HG03342 (cell line): ENCODE results near the gene KCNK5.

Source experiments
- ATAC-seq: cut with Tn5 transposase; IDR thresholded peaks from one replicate; pipeline ENCODE4 v1.9.1; 2021; ENCODE audit warnings: mild to moderate bottlenecking, moderate library complexity; ENCODE audit not compliant: unreplicated experiment

Gene KCNK5

DNA sequence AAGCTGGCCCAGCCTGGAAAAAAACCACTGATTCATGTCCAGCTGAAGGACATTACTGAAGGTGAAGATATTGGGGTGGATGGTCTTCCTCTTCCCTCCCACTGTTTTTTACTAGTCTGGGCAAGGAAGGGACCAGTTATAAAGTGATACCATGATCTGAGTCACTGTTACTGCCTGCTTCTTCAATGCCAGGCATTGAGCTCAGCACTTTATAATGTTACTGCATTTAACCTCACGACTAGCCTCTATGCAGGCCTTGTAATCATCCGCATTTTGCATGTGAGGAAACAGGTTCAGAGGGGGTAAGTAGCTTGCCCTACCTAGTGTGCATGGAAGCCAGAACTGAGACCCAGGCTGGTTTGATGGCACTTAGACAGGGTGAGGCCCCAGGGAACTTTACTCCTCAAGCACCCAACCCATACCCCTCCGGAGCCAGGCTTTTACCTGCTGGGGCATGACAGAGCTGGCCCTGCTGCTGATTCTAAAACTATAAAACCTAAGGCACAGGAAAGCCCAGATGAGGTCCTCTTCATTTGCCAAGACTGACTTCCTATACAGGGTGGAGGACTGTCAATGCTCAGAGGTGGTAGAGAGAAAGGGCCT lies 11.0 kb upstream of the KCNK5 start:
- ATAC-seq = no peak

- no peak for ATAC-seq
These were observed 10.4 kb upstream of the KCNK5 start for GRCh38 chr6:39239527-39240154.

DNA sequence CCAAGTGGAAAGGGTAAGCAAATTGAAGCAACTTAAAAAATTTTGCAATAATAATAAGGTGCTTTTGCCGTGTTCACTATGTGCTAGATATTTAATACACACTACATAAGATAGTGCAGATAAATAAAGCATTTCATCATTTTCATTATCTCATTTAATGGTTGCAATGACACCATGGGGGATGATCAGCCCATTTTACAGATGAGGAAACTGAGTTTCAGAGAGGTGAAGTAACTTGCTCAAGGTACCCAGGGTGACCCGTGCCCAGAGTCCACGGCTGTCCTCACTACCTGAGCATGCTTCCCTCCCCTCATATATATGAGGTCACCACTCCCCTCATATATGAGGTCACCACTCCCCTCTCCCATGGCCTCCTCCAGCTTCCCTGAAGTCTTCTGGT lies 7.5 kb upstream of the KCNK5 start:
- ATAC-seq = no peak

- no peak for ATAC-seq
These were observed 4.1 kb upstream of the KCNK5 start for GRCh38 chr6:39233333-39233732.

- no peak for ATAC-seq
These were observed 2.4 kb upstream of the KCNK5 start for GRCh38 chr6:39231521-39232243.

DNA sequence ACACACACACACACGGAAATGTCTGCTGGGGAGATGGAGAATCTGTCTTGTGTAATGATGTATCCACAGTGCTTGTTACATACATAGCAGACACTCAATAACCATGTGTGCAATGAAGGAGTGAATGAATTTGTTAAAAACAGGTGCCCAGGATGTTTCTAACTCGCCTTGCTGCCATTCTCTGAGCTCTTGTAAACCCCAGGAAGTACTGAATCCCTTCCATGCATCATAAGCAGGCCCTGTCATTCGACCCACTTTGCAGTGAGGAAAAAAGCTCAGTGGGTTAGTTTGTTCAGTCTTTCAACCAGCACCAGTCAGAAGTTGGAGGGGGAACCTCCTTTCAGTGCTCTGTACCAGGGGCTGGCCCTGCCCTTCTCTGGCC lies 1.4 kb upstream of the KCNK5 start:
- no peak for ATAC-seq

DNA sequence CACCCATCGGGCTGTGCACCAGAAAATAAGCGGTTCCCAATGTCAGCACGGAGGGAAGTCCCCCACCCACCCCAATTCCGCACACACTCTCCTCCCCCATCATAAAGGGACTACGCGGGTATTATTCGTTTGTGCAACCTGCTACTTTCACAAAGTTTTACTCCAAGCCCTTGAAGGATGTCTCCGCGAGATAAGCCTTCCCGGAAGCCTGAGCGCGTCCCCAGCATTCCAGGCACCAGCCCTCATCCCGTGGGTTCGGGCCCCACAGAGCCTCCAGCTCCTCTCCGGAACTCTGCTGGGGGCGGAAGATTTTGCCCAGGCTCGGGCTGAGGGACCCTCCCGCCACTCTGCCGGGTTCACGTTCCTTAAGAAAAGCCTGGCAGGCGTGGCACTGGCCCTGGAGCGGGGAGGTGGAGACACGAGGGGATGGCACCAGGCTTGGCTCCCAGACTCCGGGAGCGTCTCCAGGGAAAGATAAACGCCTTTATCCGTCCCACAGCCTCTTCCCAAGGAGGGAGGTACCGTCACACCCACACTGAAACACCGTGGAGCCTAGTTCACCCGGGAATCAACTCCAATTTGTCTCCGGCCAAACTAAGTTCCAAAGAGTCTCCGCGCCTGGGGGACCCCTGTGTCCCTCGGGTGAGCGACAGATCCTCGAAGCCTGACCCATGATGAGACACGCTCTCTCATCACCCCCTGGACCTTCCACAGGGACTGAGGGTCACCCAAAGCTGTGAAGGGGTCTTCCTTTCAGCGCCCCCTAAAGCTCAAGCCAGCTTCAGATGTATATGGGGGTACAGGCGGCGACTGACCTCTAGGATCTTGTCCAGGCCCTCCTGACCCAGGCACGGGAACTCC lies 934 bp downstream of the KCNK5 start:
- ATAC-seq = no peak

GRCh38 chr6:39227476-39227875 lies 1.8 kb downstream of the KCNK5 start:
- no peak for ATAC-seq

GRCh38 chr6:39226639-39227329 lies 2.5 kb downstream of the KCNK5 start:
- no peak for ATAC-seq

- ATAC-seq = no peak
These were observed 3.3 kb downstream of the KCNK5 start for GRCh38 chr6:39225946-39226437.

- no peak for ATAC-seq
These were observed 3.7 kb downstream of the KCNK5 start for GRCh38 chr6:39225543-39225942.

DNA sequence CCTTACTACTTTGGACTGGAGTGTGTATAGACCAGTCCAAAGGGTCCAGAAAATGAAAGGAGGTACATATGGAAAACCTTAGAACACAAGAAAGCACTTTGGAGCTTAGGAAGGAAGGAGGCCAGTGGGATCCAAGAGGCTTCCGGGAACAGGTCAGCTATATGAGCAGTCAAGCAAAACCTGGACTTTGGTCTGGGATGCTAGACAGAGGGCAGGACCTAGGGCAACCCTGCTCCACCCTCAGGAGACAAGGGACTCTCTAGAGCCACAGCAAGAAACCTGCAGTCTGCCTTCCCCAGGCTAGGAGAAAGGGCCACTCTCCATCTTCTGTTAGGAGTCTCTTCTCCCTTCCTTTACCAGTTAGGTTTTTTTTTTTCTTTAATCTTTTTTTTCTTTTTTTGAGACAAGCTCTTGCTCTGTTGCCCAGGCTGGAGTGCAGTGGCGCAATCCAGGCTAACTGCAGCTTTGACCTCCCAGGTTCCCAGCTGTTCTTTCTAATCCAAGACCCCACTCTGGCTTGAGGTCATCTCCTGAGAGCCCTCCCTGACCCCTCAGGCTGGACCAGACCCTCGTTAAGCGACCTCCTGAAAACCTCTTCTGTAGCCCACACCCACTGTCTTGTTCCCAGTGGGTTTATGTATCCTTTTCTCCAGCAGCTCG lies 4.6 kb downstream of the KCNK5 start:
- ATAC-seq = no peak

- no peak for ATAC-seq
These were observed 5.3 kb downstream of the KCNK5 start for GRCh38 chr6:39224011-39224410.

GRCh38 chr6:39223555-39223954 lies 5.7 kb downstream of the KCNK5 start:
- ATAC-seq = no peak

- ATAC-seq = no peak
These were observed 6.2 kb downstream of the KCNK5 start for GRCh38 chr6:39223061-39223460.

DNA sequence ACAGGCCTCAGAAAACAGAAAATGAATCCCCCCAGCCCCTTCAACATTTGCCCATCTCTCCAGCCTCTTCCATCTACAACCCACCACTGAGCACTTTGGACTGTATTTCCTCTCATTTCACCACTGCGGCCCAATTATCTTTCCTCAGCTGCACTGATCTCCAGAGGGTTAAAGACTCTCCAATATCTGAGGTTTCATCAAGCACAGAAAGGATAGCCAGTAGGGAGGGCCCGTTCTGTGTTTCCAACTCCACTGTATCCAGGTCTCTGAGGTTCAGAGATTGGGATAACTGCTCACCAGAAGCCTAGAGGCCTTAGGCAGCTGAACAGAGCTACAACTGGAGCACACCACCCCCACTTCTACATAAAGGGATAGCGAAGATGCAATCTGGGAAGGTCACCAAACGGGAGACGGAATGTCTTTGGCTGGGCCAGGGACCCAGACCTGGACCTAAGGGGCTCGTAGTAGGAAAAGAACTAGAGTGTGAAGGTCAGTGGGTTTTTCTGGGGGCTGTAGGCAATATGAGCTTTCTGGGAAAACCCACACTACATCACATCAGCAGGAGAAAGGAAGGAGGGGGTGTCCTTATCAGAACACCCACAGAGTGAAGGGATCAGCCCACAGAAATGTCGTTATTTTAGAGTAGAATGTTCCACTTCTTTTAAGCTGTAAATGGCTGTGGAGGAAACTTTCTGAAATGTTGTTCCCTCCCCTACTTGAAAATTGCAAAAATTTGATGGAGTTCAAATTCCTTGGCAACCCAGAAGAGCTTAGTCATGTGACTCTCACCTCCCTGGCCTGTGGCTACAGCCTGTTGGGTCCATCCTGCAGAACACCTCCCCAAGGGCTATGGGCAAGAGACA lies 7.3 kb downstream of the KCNK5 start:
- ATAC-seq = no peak

DNA sequence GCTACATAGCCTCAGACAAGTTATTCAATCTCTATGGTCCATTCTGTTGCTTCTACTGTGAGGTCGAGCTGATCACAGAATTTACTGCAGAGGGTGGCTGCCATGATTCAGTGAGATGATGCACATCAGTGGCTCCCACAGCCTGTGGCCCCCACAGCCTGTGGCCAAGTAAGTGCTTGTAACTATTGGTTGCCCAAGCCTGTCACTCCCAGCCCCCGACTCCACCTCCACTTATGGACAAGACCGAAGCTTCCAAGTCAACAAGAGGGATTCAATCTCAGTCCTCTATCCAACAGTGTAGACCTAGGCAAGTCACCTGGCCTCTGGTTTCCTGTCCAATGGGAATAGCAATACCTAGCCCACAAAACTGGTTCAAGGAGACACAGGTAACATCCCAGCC lies 8.2 kb downstream of the KCNK5 start:
- ATAC-seq = no peak

- ATAC-seq = no peak
These were observed 10.3 kb downstream of the KCNK5 start for GRCh38 chr6:39218868-39219567.
